Central memory CD8-positive, alpha-beta T cell (primary cell): ENCODE data around the gene OLFML2B.
"Not testable (repeated sequence)": the region's sequence is repeated elsewhere in the genome, so short reads cannot be mapped to it uniquely, and the experiment has no call there.

Experiments
- ATAC-seq: fragments of 150-1000 bp; cut with Tn5 transposase; replicated peaks from 2 replicates; pipeline ENCODE4 v1.10.0; 2022; ENCODE audit warnings: mild to moderate bottlenecking, moderate FRiP score, moderate number of reproducible peaks; ENCODE audit not compliant: poor library complexity, severe bottlenecking; ENCODE audit errors: extremely low read depth
- DNase-seq, 2 donors: peaks; one replicate each; pipeline ENCODE4 v3.0.0; 2021; ENCODE audit warnings: low spot score in 2 of 2
- H3K27ac Mint-ChIP-seq: one replicate; pipeline ENCODE4 v1.8.0; 2022; ENCODE audit warnings: low read depth, mild to moderate bottlenecking, moderate library complexity, mixed read lengths
- H3K27me3 Mint-ChIP-seq: one replicate; pipeline ENCODE4 v1.8.0; 2022; ENCODE audit warnings: mixed read lengths
- H3K36me3 Mint-ChIP-seq: one replicate; pipeline ENCODE4 v1.8.0; 2022; ENCODE audit warnings: mild to moderate bottlenecking, moderate library complexity, mixed read lengths; ENCODE audit not compliant: insufficient read depth
- H3K4me1 Mint-ChIP-seq: one replicate; pipeline ENCODE4 v1.8.0; 2022; ENCODE audit warnings: mixed read lengths
- H3K4me3 Mint-ChIP-seq: one replicate; pipeline ENCODE4 v1.8.0; 2022; ENCODE audit warnings: mild to moderate bottlenecking, moderate library complexity, mixed read lengths
- H3K9me3 Mint-ChIP-seq: one replicate; pipeline ENCODE4 v1.8.0; 2022; ENCODE audit warnings: mixed read lengths

OLFML2B gene

GRCh38 chr1:162056579-162056978 is 32.9 kb upstream of the OLFML2B start:
- no peak overlapping the region for H3K4me3 Mint-ChIP-seq
- peaks cover 2% of the 10 kb centered on the region for H3K36me3 Mint-ChIP-seq
- ATAC-seq (no peak), DNase-seq (no peak)
- no peaks in the 10 kb centered on the region for H3K4me1 Mint-ChIP-seq
- H3K27ac Mint-ChIP-seq, result no peak overlapping the region
- H3K27me3 Mint-ChIP-seq, result peaks cover 19% of the 10 kb centered on the region
- no peaks in the 10 kb centered on the region for H3K9me3 Mint-ChIP-seq

- Mint-ChIP-seq H3K4me3 (no peak overlapping the region), H3K4me1 (no peaks in the 10 kb centered on the region), H3K9me3 (no peaks in the 10 kb centered on the region), H3K27ac (no peak overlapping the region), H3K36me3 (peaks cover 2% of the 10 kb centered on the region), H3K27me3 (peaks cover 21% of the 10 kb centered on the region)
- peak in 1 of 2 donors; percentile 13 for DNase-seq
- peak; percentile 36 for ATAC-seq
Measured at GRCh38 chr1:162056043-162056442, 32.4 kb upstream of the OLFML2B start.

- Mint-ChIP-seq H3K27me3 (peaks cover 21% of the 10 kb centered on the region), H3K4me1 (no peaks in the 10 kb centered on the region), H3K9me3 (no peaks in the 10 kb centered on the region), H3K36me3 (peaks cover 2% of the 10 kb centered on the region), H3K4me3 (no peak overlapping the region), H3K27ac (no peak overlapping the region)
- ATAC-seq (no peak), DNase-seq (no peak)
Measured at GRCh38 chr1:162055062-162055461, 31.4 kb upstream of the OLFML2B start.

- not testable (repeated sequence) for H3K36me3 Mint-ChIP-seq, DNase-seq, H3K4me3 Mint-ChIP-seq, H3K4me1 Mint-ChIP-seq, H3K27ac Mint-ChIP-seq, H3K9me3 Mint-ChIP-seq, ATAC-seq
- H3K27me3 Mint-ChIP-seq, result peaks cover 21% of the 10 kb centered on the region
Measured at GRCh38 chr1:162053949-162054348, 30.3 kb upstream of the OLFML2B start.

- Mint-ChIP-seq H3K36me3 (no peaks in the 10 kb centered on the region), H3K9me3 (no peaks in the 10 kb centered on the region), H3K27ac (no peak overlapping the region), H3K4me3 (no peak overlapping the region), H3K4me1 (no peaks in the 10 kb centered on the region), H3K27me3 (peaks cover 31% of the 10 kb centered on the region)
- no peak for ATAC-seq
- DNase-seq, result no peak
Measured at GRCh38 chr1:162046921-162047320, 23.3 kb upstream of the OLFML2B start.

GRCh38 chr1:162042361-162042760 is 18.7 kb upstream of the OLFML2B start:
- Mint-ChIP-seq H3K27ac (no peak overlapping the region), H3K4me3 (no peak overlapping the region), H3K4me1 (no peaks in the 10 kb centered on the region), H3K36me3 (no peaks in the 10 kb centered on the region), H3K9me3 (no peaks in the 10 kb centered on the region), H3K27me3 (peaks cover 67% of the 10 kb centered on the region)
- ATAC-seq, result no peak
- DNase-seq, result no peak

GRCh38 chr1:162040657-162041056 is 17.0 kb upstream of the OLFML2B start:
- H3K4me1 Mint-ChIP-seq, result no peaks in the 10 kb centered on the region
- no peaks in the 10 kb centered on the region for H3K9me3 Mint-ChIP-seq
- no peak overlapping the region for H3K27ac Mint-ChIP-seq
- ATAC-seq (no peak), DNase-seq (no peak)
- H3K4me3 Mint-ChIP-seq, result no peak overlapping the region
- H3K36me3 Mint-ChIP-seq, result no peaks in the 10 kb centered on the region
- peaks cover 75% of the 10 kb centered on the region for H3K27me3 Mint-ChIP-seq

GRCh38 chr1:162040001-162040400 is 16.3 kb upstream of the OLFML2B start:
- no peak for DNase-seq
- H3K27ac Mint-ChIP-seq, result no peak overlapping the region
- H3K4me1 Mint-ChIP-seq, result no peaks in the 10 kb centered on the region

GRCh38 chr1:162038624-162039023 is 15.0 kb upstream of the OLFML2B start:
- H3K9me3 Mint-ChIP-seq, result no peaks in the 10 kb centered on the region
- H3K36me3 Mint-ChIP-seq, result no peaks in the 10 kb centered on the region
- ATAC-seq (no peak), DNase-seq (no peak)
- no peaks in the 10 kb centered on the region for H3K4me1 Mint-ChIP-seq
- peaks cover 77% of the 10 kb centered on the region for H3K27me3 Mint-ChIP-seq
- no peak overlapping the region for H3K4me3 Mint-ChIP-seq
- H3K27ac Mint-ChIP-seq, result no peak overlapping the region

More at GRCh38 chr1:162040001-162040400, 16.3 kb upstream of the OLFML2B start:
- Mint-ChIP-seq H3K9me3 (no peaks in the 10 kb centered on the region), H3K36me3 (no peaks in the 10 kb centered on the region), H3K27me3 (peaks cover 75% of the 10 kb centered on the region), H3K4me3 (no peak overlapping the region)
- no peak for ATAC-seq

GRCh38 chr1:162036163-162036562 is 12.5 kb upstream of the OLFML2B start:
- DNase-seq, result no peak
- Mint-ChIP-seq H3K4me3 (no peak overlapping the region), H3K36me3 (no peaks in the 10 kb centered on the region), H3K27ac (no peak overlapping the region), H3K4me1 (no peaks in the 10 kb centered on the region), H3K27me3 (peaks cover 77% of the 10 kb centered on the region), H3K9me3 (no peaks in the 10 kb centered on the region)
- ATAC-seq, result no peak

GRCh38 chr1:162035241-162035640 is 11.6 kb upstream of the OLFML2B start:
- Mint-ChIP-seq H3K27ac (no peak overlapping the region), H3K36me3 (no peaks in the 10 kb centered on the region), H3K27me3 (peaks cover 77% of the 10 kb centered on the region), H3K4me3 (no peak overlapping the region), H3K9me3 (no peaks in the 10 kb centered on the region), H3K4me1 (no peaks in the 10 kb centered on the region)
- DNase-seq (no peak), ATAC-seq (no peak)

- no peak overlapping the region for H3K4me3 Mint-ChIP-seq
Measured at GRCh38 chr1:162033428-162033827, 9.8 kb upstream of the OLFML2B start.

GRCh38 chr1:162030759-162031280 is 7.2 kb upstream of the OLFML2B start:
- Mint-ChIP-seq H3K27ac (no peak overlapping the region), H3K4me3 (no peak overlapping the region), H3K9me3 (no peaks in the 10 kb centered on the region), H3K36me3 (no peaks in the 10 kb centered on the region), H3K27me3 (peaks cover 78% of the 10 kb centered on the region), H3K4me1 (no peaks in the 10 kb centered on the region)
- no peak for ATAC-seq
- DNase-seq, result no peak

More at GRCh38 chr1:162033428-162033827, 9.8 kb upstream of the OLFML2B start:
- no peaks in the 10 kb centered on the region for H3K9me3 Mint-ChIP-seq
- ATAC-seq (no peak), DNase-seq (no peak)
- no peaks in the 10 kb centered on the region for H3K4me1 Mint-ChIP-seq
- H3K27me3 Mint-ChIP-seq, result peaks cover 70% of the 10 kb centered on the region
- no peaks in the 10 kb centered on the region for H3K36me3 Mint-ChIP-seq
- H3K27ac Mint-ChIP-seq, result no peak overlapping the region

- Mint-ChIP-seq H3K27me3 (peaks cover 93% of the 10 kb centered on the region), H3K4me1 (peaks cover 5% of the 10 kb centered on the region), H3K36me3 (no peaks in the 10 kb centered on the region), H3K27ac (no peak overlapping the region), H3K4me3 (no peak overlapping the region), H3K9me3 (no peaks in the 10 kb centered on the region)
- no peak for ATAC-seq
- no peak for DNase-seq
Measured at GRCh38 chr1:162029157-162029556, 5.5 kb upstream of the OLFML2B start.
